Activated CD4-positive, alpha-beta memory T cell treated with anti-CD3 and anti-CD28 coated beads, Interleukin-2, amount 10 ng/mL, durations not matched to agents 7 days and 5 days (primary cell): ENCODE data around the gene MYO1D. TPM values are rescaled to one million over a fixed set of nuclear protein-coding genes. Genes with fewer than 3 reads are reported as not detected.

Experiments
- CTCF ChIA-PET: fragments of 350-600 bp; sonication (Branson Sonifier 250); formaldehyde crosslinking; loops from one replicate; lab custom pipeline; 2021; ENCODE audit warnings: antibody characterized with exemption, inconsistent platforms; lab: Charles Lee
- POLR2A ChIA-PET: fragments of 350-600 bp; sonication (Branson Sonifier 250); formaldehyde crosslinking; loops from one replicate; lab custom pipeline; 2021; ENCODE audit warnings: antibody characterized with exemption; lab: Charles Lee
- DNase-seq: peaks from one replicate; pipeline ENCODE4 v3.0.0-alpha.2; 2020
- H3K27ac Mint-ChIP-seq: one replicate; pipeline ENCODE4 v1.8.0; 2021; ENCODE audit warnings: mild to moderate bottlenecking, mixed read lengths
- H3K27me3 Mint-ChIP-seq: one replicate; pipeline ENCODE4 v1.8.0; 2021; ENCODE audit warnings: mixed read lengths
- H3K36me3 Mint-ChIP-seq: one replicate; pipeline ENCODE4 v1.8.0; 2021; ENCODE audit warnings: low read depth, mixed read lengths
- H3K4me1 Mint-ChIP-seq: one replicate; pipeline ENCODE4 v1.8.0; 2021; ENCODE audit warnings: mixed read lengths
- H3K4me3 Mint-ChIP-seq: one replicate; pipeline ENCODE4 v1.8.0; 2021; ENCODE audit warnings: mild to moderate bottlenecking, mixed read lengths
- H3K9me3 Mint-ChIP-seq: one replicate; pipeline ENCODE4 v1.8.0; 2021; ENCODE audit warnings: mixed read lengths
- total RNA-seq, 2 experiments: library from RNA; stranded (reverse); gene quantifications; one replicate each; pipeline ENCODE4 v1.2.3, GENCODE V29; 2021

The MYO1D gene
- total RNA-seq, 2 experiments from 2014 or later = 8.3 to 11.1 TPM

DNA sequence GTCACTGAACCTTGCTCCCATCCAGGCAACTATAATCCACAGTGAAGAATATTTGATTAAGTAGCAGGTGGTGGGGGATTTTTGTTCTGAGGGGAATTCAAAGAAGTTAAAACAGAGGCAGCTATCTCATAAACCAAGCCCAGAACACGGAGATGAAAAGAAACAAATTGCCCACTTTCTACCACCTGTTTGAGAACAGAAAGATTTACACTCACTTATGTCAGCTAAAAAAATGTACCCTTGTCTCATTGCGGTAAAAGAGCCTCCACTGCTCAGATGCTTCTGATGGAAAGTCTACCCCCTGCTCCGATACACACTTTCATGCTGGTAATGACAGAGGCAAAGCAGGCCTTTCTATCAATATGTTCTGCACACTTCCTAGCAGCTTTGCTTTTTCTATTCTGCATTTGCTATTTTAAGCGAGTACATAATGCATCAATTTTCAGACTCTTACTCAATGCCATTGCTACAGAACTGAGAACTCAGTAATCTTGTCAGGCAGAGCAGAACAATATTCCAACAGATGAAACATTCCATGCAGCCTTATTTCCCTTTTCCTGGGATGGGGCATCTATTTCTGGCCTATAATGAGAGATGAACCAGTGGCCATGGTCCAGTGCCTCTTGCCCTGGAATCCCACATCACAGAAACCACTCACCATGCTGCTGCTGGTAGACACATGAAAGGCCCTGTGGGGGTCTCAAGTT is 361.1 kb downstream of the MYO1D start:
- H3K4me3 Mint-ChIP-seq = no peak overlapping the region

GRCh38 chr17:32514606-32515005 is 362.3 kb downstream of the MYO1D start:
- ChIA-PET POLR2A (no interaction called here), CTCF (no interaction called here)
- H3K36me3 Mint-ChIP-seq = no peaks in the 10 kb centered on the region
- peaks cover 3% of the 10 kb centered on the region for H3K27me3 Mint-ChIP-seq
- H3K4me3 Mint-ChIP-seq = no peak overlapping the region
- peaks cover 34% of the 10 kb centered on the region for H3K4me1 Mint-ChIP-seq
- no peak overlapping the region for H3K27ac Mint-ChIP-seq
- no peak for DNase-seq
- no peaks in the 10 kb centered on the region for H3K9me3 Mint-ChIP-seq

More for the DNA sequence above, 361.1 kb downstream of the MYO1D start:
- no peak for DNase-seq
- POLR2A ChIA-PET = interaction anchor here (1.4 kb wide), 1 partner anchor 12 kb away, joined by 3 read pairs; no protein-coding TSS in a partner anchor
- Mint-ChIP-seq H3K4me1 (peaks cover 46% of the 10 kb centered on the region), H3K27ac (no peak overlapping the region), H3K36me3 (no peaks in the 10 kb centered on the region), H3K27me3 (peaks cover 3% of the 10 kb centered on the region), H3K9me3 (no peaks in the 10 kb centered on the region)
- CTCF ChIA-PET = no interaction called here

- POLR2A ChIA-PET = interaction anchor here (0.9 kb wide), 1 partner anchor 27 kb away, joined by 3 read pairs; the partner anchor contains the start of gene CDK5R1
- CTCF ChIA-PET = no interaction called here
- H3K4me1 Mint-ChIP-seq = peaks cover 27% of the 10 kb centered on the region
Observed at GRCh38 chr17:32513579-32513978, 363.3 kb downstream of the MYO1D start.

DNA sequence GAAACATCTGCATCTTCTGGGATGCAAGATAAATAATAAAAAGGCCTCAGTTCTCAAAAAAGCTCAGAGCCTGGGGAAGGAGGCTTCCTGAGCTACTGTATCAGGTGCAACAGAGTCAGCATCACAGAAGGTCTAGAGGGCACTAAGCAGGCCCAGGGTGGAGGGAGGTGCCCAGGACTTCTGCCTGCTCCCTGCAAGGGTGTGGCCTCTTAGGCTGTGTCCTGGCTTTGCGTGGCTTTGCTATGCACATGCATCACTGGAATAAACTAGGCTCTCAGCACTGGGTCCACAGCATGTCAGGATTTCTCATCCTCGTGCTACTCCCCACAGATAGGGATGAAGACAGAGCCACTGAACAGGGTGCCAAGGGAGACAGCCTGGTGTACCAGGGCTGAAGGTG is 364.6 kb downstream of the MYO1D start:
- no peak for DNase-seq
- ChIA-PET POLR2A (interaction anchor here (0.6 to 1.5 kb wide), 2 partner anchors 8 to 534 kb away, joined by 3 to 4 read pairs; no protein-coding TSS in a partner anchor), CTCF (no interaction called here)
- no peak overlapping the region for H3K4me3 Mint-ChIP-seq
- H3K27me3 Mint-ChIP-seq = peaks cover 3% of the 10 kb centered on the region
- H3K27ac Mint-ChIP-seq = no peak overlapping the region
- peaks cover 16% of the 10 kb centered on the region for H3K4me1 Mint-ChIP-seq
- no peaks in the 10 kb centered on the region for H3K9me3 Mint-ChIP-seq
- H3K36me3 Mint-ChIP-seq = no peaks in the 10 kb centered on the region

More at GRCh38 chr17:32513579-32513978, 363.3 kb downstream of the MYO1D start:
- no peak overlapping the region for H3K27ac Mint-ChIP-seq
- DNase-seq = no peak
- H3K9me3 Mint-ChIP-seq = no peaks in the 10 kb centered on the region
- H3K27me3 Mint-ChIP-seq = peaks cover 3% of the 10 kb centered on the region
- no peak overlapping the region for H3K4me3 Mint-ChIP-seq
- no peaks in the 10 kb centered on the region for H3K36me3 Mint-ChIP-seq

GRCh38 chr17:32510466-32510865 is 366.5 kb downstream of the MYO1D start:
- DNase-seq = no peak
- Mint-ChIP-seq H3K36me3 (no peaks in the 10 kb centered on the region), H3K27me3 (peaks cover 3% of the 10 kb centered on the region), H3K4me3 (no peak overlapping the region), H3K27ac (no peak overlapping the region), H3K9me3 (no peaks in the 10 kb centered on the region), H3K4me1 (peaks cover 6% of the 10 kb centered on the region)
- ChIA-PET POLR2A (interaction anchor here (0.7 to 1.7 kb wide), 3 partner anchors 9 to 19 kb away, joined by 3 to 8 read pairs (median 4); no protein-coding TSS in a partner anchor), CTCF (no interaction called here)

- POLR2A ChIA-PET = interaction anchor here (0.8 to 1.1 kb wide), 2 partner anchors 8 to 15 kb away, joined by 4 to 5 read pairs; no protein-coding TSS in a partner anchor
- no peak for DNase-seq
- H3K27me3 Mint-ChIP-seq = peaks cover 3% of the 10 kb centered on the region
- peaks cover 20% of the 10 kb centered on the region for H3K4me1 Mint-ChIP-seq
- H3K9me3 Mint-ChIP-seq = no peaks in the 10 kb centered on the region
- CTCF ChIA-PET = interaction anchor here (1.2 kb wide), 1 partner anchor 18 kb away, joined by 3 read pairs; no protein-coding TSS in a partner anchor
- H3K27ac Mint-ChIP-seq = no peak overlapping the region
- no peaks in the 10 kb centered on the region for H3K36me3 Mint-ChIP-seq
- H3K4me3 Mint-ChIP-seq = no peak overlapping the region
Observed at GRCh38 chr17:32508926-32509325, 368.0 kb downstream of the MYO1D start.

DNA sequence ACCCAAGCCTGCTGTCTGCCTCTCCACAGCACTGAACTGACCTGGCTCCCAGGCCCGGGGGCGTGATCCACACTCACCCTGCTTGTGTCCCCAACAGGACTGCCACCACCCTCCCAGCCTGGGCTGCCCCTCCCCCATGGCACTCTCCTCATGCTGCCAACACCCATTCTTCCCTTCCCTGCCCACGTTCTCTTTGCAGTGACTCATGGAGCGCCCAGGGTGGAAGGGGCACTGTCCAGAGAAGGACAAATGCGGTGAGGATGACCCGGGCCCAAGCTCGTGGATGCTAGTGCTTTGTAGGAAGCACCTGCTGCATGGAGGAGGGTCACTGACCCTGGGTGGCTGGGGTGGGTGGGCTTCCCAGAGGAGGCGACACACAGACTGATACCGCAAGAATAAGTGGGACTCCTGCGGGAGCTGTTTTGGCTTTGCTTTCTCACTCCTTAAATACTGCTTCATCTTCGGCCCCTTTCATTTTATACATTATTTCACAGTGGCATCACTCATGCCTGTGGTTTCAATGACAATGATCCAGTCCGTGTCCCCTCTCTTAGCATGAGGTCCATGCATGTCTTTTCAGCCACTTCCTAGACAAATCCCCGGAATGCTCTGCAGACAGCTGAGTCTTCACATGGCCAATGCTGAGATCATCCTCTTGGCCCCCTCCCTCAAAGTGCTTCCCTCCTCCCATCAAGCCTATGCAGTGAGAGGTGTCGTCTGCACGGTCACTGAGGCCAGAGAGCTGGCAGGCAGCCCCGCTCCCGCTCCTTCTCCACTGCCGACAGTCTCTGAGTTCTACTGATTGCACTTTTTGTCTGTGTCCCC is 372.5 kb downstream of the MYO1D start:
- DNase-seq = peak; percentile 35
- CTCF ChIA-PET = interaction anchor here (0.6 to 1.6 kb wide), 3 partner anchors 13 to 172 kb away, joined by 3 to 4 read pairs (median 3); no protein-coding TSS in a partner anchor

DNA sequence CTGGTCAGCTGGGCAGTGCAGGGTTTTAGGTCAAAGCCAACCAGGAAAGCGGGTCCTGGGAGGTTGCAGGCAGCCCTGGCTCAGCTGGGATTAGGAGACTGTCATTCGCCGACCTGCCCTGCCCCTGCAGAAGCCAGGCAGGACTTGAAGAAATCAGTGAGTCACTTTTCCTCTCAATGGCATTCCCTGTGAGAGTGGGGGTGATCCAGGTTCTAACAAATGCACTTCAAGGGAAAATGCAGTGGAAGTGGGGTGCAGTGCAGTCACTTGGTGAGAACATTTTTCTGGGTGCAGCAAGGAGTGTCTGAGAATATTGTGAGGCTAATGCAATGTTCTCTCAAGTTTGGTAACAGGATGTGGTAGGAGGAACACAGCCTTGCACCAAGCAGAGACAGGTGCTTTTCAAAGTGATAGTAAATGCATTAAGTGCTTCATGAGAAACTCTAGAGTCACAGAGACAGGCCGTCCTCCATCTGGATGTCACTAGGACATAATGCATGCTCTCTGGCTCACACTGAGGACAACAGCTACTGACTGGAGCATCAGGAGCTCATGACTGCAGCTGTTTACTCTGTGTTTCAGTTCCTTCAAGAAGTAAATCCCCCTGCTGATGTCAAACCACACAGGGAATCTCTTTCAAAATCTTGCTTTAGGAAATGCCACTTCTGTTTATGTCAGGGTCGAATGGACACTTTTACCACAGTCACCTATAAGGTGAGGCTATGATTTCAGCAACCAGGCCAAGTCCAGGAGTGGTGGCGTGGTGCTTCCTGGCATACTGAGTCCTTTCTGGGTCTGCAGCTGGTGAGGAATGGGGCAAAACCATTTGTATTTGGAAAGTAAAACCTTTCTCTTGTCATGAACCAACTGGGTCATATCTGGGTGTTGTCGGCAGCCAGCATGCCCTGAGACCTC is 373.4 kb downstream of the MYO1D start:
- Mint-ChIP-seq H3K36me3 (no peaks in the 10 kb centered on the region), H3K4me1 (peaks cover 42% of the 10 kb centered on the region), H3K4me3 (peak overlapping the region; percentile 59), H3K27me3 (no peaks in the 10 kb centered on the region), H3K27ac (peak overlapping the region; percentile 100), H3K9me3 (no peaks in the 10 kb centered on the region)
- ChIA-PET CTCF (interaction anchor here (0.6 to 1.6 kb wide), 3 partner anchors 13 to 172 kb away, joined by 3 to 4 read pairs (median 3); no protein-coding TSS in a partner anchor), POLR2A (interaction anchor here (1.0 to 2.4 kb wide), 9 partner anchors 8 to 58 kb away, joined by 3 to 21 read pairs (median 5); partner anchors contain the start of genes CDK5R1 and PSMD11)
- peak; percentile 67 for DNase-seq

More for the DNA sequence above, 372.5 kb downstream of the MYO1D start:
- Mint-ChIP-seq H3K27me3 (no peaks in the 10 kb centered on the region), H3K4me3 (peak overlapping the region; percentile 59), H3K36me3 (no peaks in the 10 kb centered on the region), H3K9me3 (no peaks in the 10 kb centered on the region), H3K27ac (peak overlapping the region; percentile 100), H3K4me1 (peaks cover 41% of the 10 kb centered on the region)
- POLR2A ChIA-PET = interaction anchor here (0.9 to 2.4 kb wide), 10 partner anchors 8 to 60 kb away, joined by 3 to 21 read pairs (median 5); partner anchors contain the start of genes CDK5R1 and PSMD11

- Mint-ChIP-seq H3K27me3 (no peaks in the 10 kb centered on the region), H3K27ac (peak overlapping the region; percentile 100), H3K9me3 (no peaks in the 10 kb centered on the region), H3K4me1 (peaks cover 42% of the 10 kb centered on the region), H3K36me3 (no peaks in the 10 kb centered on the region), H3K4me3 (no peak overlapping the region)
- ChIA-PET POLR2A (interaction anchor here (2.1 to 2.4 kb wide), 4 partner anchors 14 to 26 kb away, joined by 5 to 21 read pairs (median 15); partner anchors contain the start of gene CDK5R1), CTCF (no interaction called here)
- no peak for DNase-seq
Observed at GRCh38 chr17:32502710-32503109, 374.2 kb downstream of the MYO1D start.

- POLR2A ChIA-PET = interaction anchor here (0.9 kb wide), 1 partner anchor 16 kb away, joined by 3 read pairs; no protein-coding TSS in a partner anchor
Observed at GRCh38 chr17:32502013-32502412, 374.9 kb downstream of the MYO1D start.

GRCh38 chr17:32498391-32498790 is 378.5 kb downstream of the MYO1D start:
- H3K4me1 Mint-ChIP-seq = peaks cover 23% of the 10 kb centered on the region
- POLR2A ChIA-PET = no interaction called here
- DNase-seq = no peak

More at GRCh38 chr17:32502013-32502412, 374.9 kb downstream of the MYO1D start:
- peak overlapping the region; percentile 100 for H3K27ac Mint-ChIP-seq
- no peaks in the 10 kb centered on the region for H3K9me3 Mint-ChIP-seq
- CTCF ChIA-PET = no interaction called here
- peaks cover 42% of the 10 kb centered on the region for H3K4me1 Mint-ChIP-seq
- DNase-seq = no peak
- no peaks in the 10 kb centered on the region for H3K36me3 Mint-ChIP-seq
- H3K4me3 Mint-ChIP-seq = no peak overlapping the region
- H3K27me3 Mint-ChIP-seq = no peaks in the 10 kb centered on the region

More at GRCh38 chr17:32498391-32498790, 378.5 kb downstream of the MYO1D start:
- Mint-ChIP-seq H3K27me3 (no peaks in the 10 kb centered on the region), H3K27ac (no peak overlapping the region), H3K36me3 (no peaks in the 10 kb centered on the region), H3K4me3 (no peak overlapping the region), H3K9me3 (no peaks in the 10 kb centered on the region)
- CTCF ChIA-PET = no interaction called here
